Activated T-helper 1 cell treated with anti-CD3 and anti-CD28 coated beads, Interleukin-12 subunit alpha, Interleukin-12 subunit beta, Interleukin-2, Interleukin-4 antibody, amounts not matched to agents 30 ng/mL and 10 ng/mL and 1 ng/mL, durations not matched to agents 14 hours and 24 hours and 36 hours (primary cell): Measurements from ENCODE around the gene GPR137. TPM values are rescaled to one million over a fixed set of nuclear protein-coding genes. Genes with fewer than 3 reads are reported as not detected.

Experiments used
- DNase-seq: peaks from one replicate; pipeline ENCODE4 v3.0.0; 2021; ENCODE audit warnings: low spot score
- H3K27ac Mint-ChIP-seq: one replicate; pipeline ENCODE4 v1.8.0; 2021; ENCODE audit warnings: mild to moderate bottlenecking, mixed read lengths
- H3K27me3 Mint-ChIP-seq: one replicate; pipeline ENCODE4 v1.8.0; 2022; ENCODE audit warnings: mild to moderate bottlenecking, moderate library complexity, mixed read lengths; ENCODE audit not compliant: insufficient read depth
- H3K36me3 Mint-ChIP-seq: one replicate; pipeline ENCODE4 v1.8.0; 2021; ENCODE audit warnings: low read depth, mixed read lengths
- H3K4me1 Mint-ChIP-seq: one replicate; pipeline ENCODE4 v1.8.0; 2021; ENCODE audit warnings: low read depth, mixed read lengths
- H3K4me3 Mint-ChIP-seq: one replicate; pipeline ENCODE4 v1.8.0; 2021; ENCODE audit warnings: mild to moderate bottlenecking, moderate library complexity, mixed read lengths
- H3K9me3 Mint-ChIP-seq: one replicate; pipeline ENCODE4 v1.8.0; 2021; ENCODE audit warnings: mixed read lengths
- intact Hi-C: fragments of 100-400 bp; cut with micrococcal nuclease; formaldehyde crosslinking; loops from one replicate; pipeline ENCODE4 v1.15.1; 2024
- total RNA-seq: library from RNA; stranded (reverse); gene quantifications from 2 replicates; pipeline ENCODE4 v1.2.3, GENCODE V29; 2022

GPR137 gene
- total RNA-seq, 1 donor from 2014 or later = 35.3 TPM

GRCh38 chr11:64337538-64338249 is 52.0 kb downstream of the GPR137 start:
- no peaks in the 10 kb centered on the region for H3K9me3 Mint-ChIP-seq
- no peak overlapping the region for H3K27ac Mint-ChIP-seq
- H3K36me3 Mint-ChIP-seq = peaks cover 10% of the 10 kb centered on the region
- H3K4me3 Mint-ChIP-seq = peak overlapping the region; percentile 26
- H3K27me3 Mint-ChIP-seq = no peaks in the 10 kb centered on the region
- intact Hi-C loops = no loop called here
- H3K4me1 Mint-ChIP-seq = peaks cover 41% of the 10 kb centered on the region
- DNase-seq = no peak

- peaks cover 41% of the 10 kb centered on the region for H3K4me1 Mint-ChIP-seq
- intact Hi-C loops = no loop called here
- no peak for DNase-seq
- no peaks in the 10 kb centered on the region for H3K9me3 Mint-ChIP-seq
- no peaks in the 10 kb centered on the region for H3K27me3 Mint-ChIP-seq
- H3K4me3 Mint-ChIP-seq = peak overlapping the region; percentile 91
- H3K27ac Mint-ChIP-seq = peak overlapping the region; percentile 94
- H3K36me3 Mint-ChIP-seq = peaks cover 9% of the 10 kb centered on the region
Observed at GRCh38 chr11:64338716-64339115, 53.1 kb downstream of the GPR137 start.

Other genes starting within 250 kb of the GPR137 start
- gene FLRT1, start 249.9 kb upstream of the GPR137 start, total RNA-seq = not detected in 2 replicates
- 17.4 and 20.2 TPM in 2 replicates for gene MACROD1, start 119.7 kb upstream of the GPR137 start, total RNA-seq
- 493 and 495 TPM in 2 replicates for gene STIP1, start 99.7 kb upstream of the GPR137 start, total RNA-seq
- 201 and 211 TPM in 2 replicates for gene FERMT3, start 79.1 kb upstream of the GPR137 start, total RNA-seq
- gene TRPT1, start 59.7 kb upstream of the GPR137 start, total RNA-seq = 30.3 and 35.5 TPM in 2 replicates
- 74.9 and 79.4 TPM in 2 replicates for gene NUDT22, start 59.6 kb upstream of the GPR137 start, total RNA-seq
- 18.4 and 19.8 TPM in 2 replicates for gene DNAJC4, start 55.3 kb upstream of the GPR137 start, total RNA-seq
- gene VEGFB, start 51.3 kb upstream of the GPR137 start, total RNA-seq = 55.5 and 60.2 TPM in 2 replicates
- 32.6 and 34.3 TPM in 2 replicates for gene FKBP2, start 44.8 kb upstream of the GPR137 start, total RNA-seq
- 238 and 248 TPM in 2 replicates for gene PPP1R14B, start 38.9 kb upstream of the GPR137 start, total RNA-seq
- gene PLCB3, start 34.3 kb upstream of the GPR137 start, total RNA-seq = 13.4 and 14.2 TPM in 2 replicates
- 30.1 and 38.0 TPM in 2 replicates for gene BAD, start 1.2 kb upstream of the GPR137 start, total RNA-seq
- gene KCNK4, start 5.5 kb downstream of the GPR137 start, total RNA-seq = 0.16 and 0.29 TPM in 2 replicates
- gene CATSPERZ, start 14.5 kb downstream of the GPR137 start, total RNA-seq = 0.47 TPM in 1 of 2 replicates, not detected in the other
- 64.4 and 67.3 TPM in 2 replicates for gene ESRRA, start 19.7 kb downstream of the GPR137 start, total RNA-seq
- 307 and 312 TPM in 2 replicates for gene TRMT112, start 31.7 kb downstream of the GPR137 start, total RNA-seq
- 89.0 and 100 TPM in 2 replicates for gene PRDX5, start 32.3 kb downstream of the GPR137 start, total RNA-seq
- gene CCDC88B, start 54.4 kb downstream of the GPR137 start, total RNA-seq = 133 and 137 TPM in 2 replicates
- 38.3 and 46.0 TPM in 2 replicates for gene RPS6KA4, start 73.3 kb downstream of the GPR137 start, total RNA-seq